Neutrophil (primary cell): Measurements from ENCODE around the gene LTBP1.

Experiments used
- H3K27ac ChIP-seq: fragments of 200-600 bp; sonication (generic); 2 replicates; pipeline ENCODE4 v1.5.1; 2016; ENCODE audit warnings: mild to moderate bottlenecking, moderate library complexity
- H3K27me3 ChIP-seq: fragments of 200-600 bp; sonication (generic); 2 replicates; pipeline ENCODE4 v1.6.0; 2016; ENCODE audit warnings: mild to moderate bottlenecking
- H3K36me3 ChIP-seq: fragments of 200-600 bp; sonication (generic); 2 replicates; pipeline ENCODE4 v1.5.1; 2017
- H3K4me1 ChIP-seq, 2 experiments: fragments of 200-600 bp in 1 of 2; sonication (generic) in 1 of 2; 1 replicate in 1 of 2; 2 replicates in 1 of 2; pipeline versions ENCODE4 v1.5.1 to v1.6.1; 2013 to 2016; ENCODE audit warnings: low read depth in 1 of 2, low read length in 1 of 2, mild to moderate bottlenecking in 1 of 2, moderate library complexity in 1 of 2; ENCODE audit not compliant: control insufficient read depth in 1 of 2, insufficient read depth in 1 of 2
- H3K4me3 ChIP-seq, 2 experiments: fragments of 200-600 bp in 1 of 2; sonication (generic) in 1 of 2; 1 replicate in 1 of 2; 2 replicates in 1 of 2; pipeline ENCODE4 v1.5.1; 2013 to 2016; ENCODE audit warnings: low read depth in 1 of 2, low read length in 1 of 2, mild to moderate bottlenecking in 1 of 2, moderate library complexity in 1 of 2
- H3K9me3 ChIP-seq: fragments of 200-600 bp; sonication (generic); 2 replicates; pipeline ENCODE4 v1.5.1; 2016
- CTCF ChIP-seq: fragments of 200-600 bp; sonication (generic); IDR thresholded peaks from 2 replicates; pipeline ENCODE4 v1.5.1; 2016; ENCODE audit warnings: antibody characterized with exemption

LTBP1 gene

GRCh38 chr2:33111002-33111446, 164.3 kb downstream of the LTBP1 start:
- H3K36me3 ChIP-seq = no peaks in the 10 kb centered on the region
- no peaks in the 10 kb centered on the region for H3K9me3 ChIP-seq
- no peaks in the 10 kb centered on the region for H3K27me3 ChIP-seq
- no peak overlapping the region for H3K27ac ChIP-seq
- no peak overlapping the region for H3K4me3 ChIP-seq
- no peak for TF ChIP-seq CTCF
- H3K4me1 ChIP-seq = no peaks in the 10 kb centered on the region

- no peak overlapping the region for H3K27ac ChIP-seq
- no peaks in the 10 kb centered on the region for H3K36me3 ChIP-seq
- no peaks in the 10 kb centered on the region for H3K27me3 ChIP-seq
- TF ChIP-seq CTCF = no peak
- no peak overlapping the region for H3K4me3 ChIP-seq
- no peaks in the 10 kb centered on the region for H3K4me1 ChIP-seq
- no peaks in the 10 kb centered on the region for H3K9me3 ChIP-seq
Measured at GRCh38 chr2:33115196-33115595, 168.4 kb downstream of the LTBP1 start.

- Histone ChIP-seq H3K9me3 (no peaks in the 10 kb centered on the region), H3K27me3 (no peaks in the 10 kb centered on the region), H3K4me1 (no peaks in the 10 kb centered on the region), H3K36me3 (no peaks in the 10 kb centered on the region), H3K27ac (no peak overlapping the region), H3K4me3 (no peak overlapping the region)
- TF ChIP-seq CTCF = no peak
Measured at GRCh38 chr2:33115728-33116127, 169.0 kb downstream of the LTBP1 start.

- TF ChIP-seq CTCF = no peak
- no peak overlapping the region for H3K4me3 ChIP-seq
- H3K4me1 ChIP-seq = no peaks in the 10 kb centered on the region
- H3K9me3 ChIP-seq = no peaks in the 10 kb centered on the region
- no peaks in the 10 kb centered on the region for H3K27me3 ChIP-seq
- no peak overlapping the region for H3K27ac ChIP-seq
- H3K36me3 ChIP-seq = no peaks in the 10 kb centered on the region
Measured at GRCh38 chr2:33116799-33117198, 170.0 kb downstream of the LTBP1 start.

- H3K9me3 ChIP-seq = no peaks in the 10 kb centered on the region
- TF ChIP-seq CTCF = no peak
- H3K27me3 ChIP-seq = no peaks in the 10 kb centered on the region
Measured at GRCh38 chr2:33118651-33119050, 171.9 kb downstream of the LTBP1 start.

GRCh38 chr2:33121416-33121815, 174.7 kb downstream of the LTBP1 start:
- Histone ChIP-seq H3K9me3 (no peaks in the 10 kb centered on the region), H3K4me3 (no peak overlapping the region), H3K27me3 (no peaks in the 10 kb centered on the region), H3K27ac (no peak overlapping the region), H3K36me3 (no peaks in the 10 kb centered on the region), H3K4me1 (no peaks in the 10 kb centered on the region)
- TF ChIP-seq CTCF = no peak

More at GRCh38 chr2:33118651-33119050, 171.9 kb downstream of the LTBP1 start:
- no peak overlapping the region for H3K4me3 ChIP-seq
- no peaks in the 10 kb centered on the region for H3K4me1 ChIP-seq
- H3K27ac ChIP-seq = no peak overlapping the region
- no peaks in the 10 kb centered on the region for H3K36me3 ChIP-seq
